HCT116 (cell line): Measurements from ENCODE around the gene LTO1. TPM values are rescaled to one million over a fixed set of nuclear protein-coding genes. Genes with fewer than 3 reads are reported as not detected.

Experiments used
- ATAC-seq: fragments of 200-7000 bp; cut with Tn5 transposase; 2 replicates; pipeline ENCODE4 v1.9.1; 2020; ENCODE audit warnings: mild to moderate bottlenecking, moderate library complexity
- BruUV-seq: library from RNA; stranded (reverse); fragments of 400-500 nt; replicated peaks from 2 replicates; lab custom pipeline; 2021; lab: Mats Ljungman, UMichigan
- CTCF ChIA-PET: fragments of 300-600 bp; sonication (Branson Sonifier 250); formaldehyde crosslinking; loops from one replicate; lab custom pipeline; 2021; ENCODE audit warnings: antibody characterized with exemption; lab: Charles Lee
- POLR2A ChIA-PET: fragments of 300-600, 350-600 bp; sonication (Branson Sonifier 250); formaldehyde crosslinking; loops from one replicate; lab custom pipeline; 2021; ENCODE audit warnings: antibody characterized with exemption; lab: Charles Lee
- RAD21 ChIA-PET, 2 experiments: fragments of 300-600 bp; sonication (Branson Sonifier 250); formaldehyde crosslinking; loops; one replicate each; lab custom pipeline; 2023; ENCODE audit warnings: low total read pairs in 2 of 2; ENCODE audit not compliant: uncharacterized antibody in 2 of 2, unreplicated experiment in 2 of 2, low non-redundant PET in 1 of 2; lab: Charles Lee
- DNase-seq: peaks from one replicate; pipeline ENCODE4 v3.0.0-alpha.2; 2010; ENCODE audit warnings: low read depth, low spot score
- H2AFZ ChIP-seq: fragments of 200-600 bp; shearing (Covaris generic), sonication (generic); 2 replicates; pipeline ENCODE4 v1.6.1; 2017; ENCODE audit warnings: low read depth, mixed run types, mixed read lengths, antibody characterized with exemption, low read length; ENCODE audit not compliant: poor library complexity, severe bottlenecking
- H3K27ac ChIP-seq: 2 replicates; pipeline ENCODE4 v1.5.1; 2012; ENCODE audit warnings: low read depth, low read length
- H3K27me3 ChIP-seq: fragments of 200-600 bp; sonication (generic); 2 replicates; pipeline ENCODE4 v1.6.1; 2016; ENCODE audit warnings: mixed run types, low read length, mixed read lengths; ENCODE audit not compliant: insufficient read depth
- H3K36me3 ChIP-seq, 2 experiments: fragments of 200-500 bp in 1 of 2; fragments of 200-600 bp in 1 of 2; sonication (Bioruptor generic) in 1 of 2; sonication (generic) in 1 of 2; 2 replicates each; pipeline versions ENCODE4 v1.5.1 to v1.6.1; 2014 to 2016; ENCODE audit warnings: low read length in 2 of 2, inconsistent platforms in 1 of 2, mixed read lengths in 1 of 2, mixed run types in 1 of 2; ENCODE audit not compliant: insufficient read depth in 2 of 2, control insufficient read depth in 1 of 2
- H3K4me1 ChIP-seq, 2 experiments: fragments of 200-600 bp in 1 of 2; sonication (generic) in 1 of 2; 2 replicates each; pipeline versions ENCODE4 v1.5.1 to v1.6.1; 2012 to 2017; ENCODE audit warnings: low read length in 2 of 2, inconsistent platforms in 1 of 2, mild to moderate bottlenecking in 1 of 2, mixed read lengths in 1 of 2, mixed run types in 1 of 2, moderate library complexity in 1 of 2; ENCODE audit not compliant: insufficient read depth in 2 of 2, control insufficient read depth in 1 of 2
- H3K4me2 ChIP-seq: fragments of 200-600 bp; sonication (generic); 2 replicates; pipeline ENCODE4 v1.6.1; 2017; ENCODE audit warnings: mixed run types, low read length, mixed read lengths
- H3K4me3 ChIP-seq, 2 experiments: fragments of 200-600 bp in 1 of 2; sonication (generic) in 1 of 2; replicated peaks in 1 of 2; 2 replicates each; pipeline ENCODE4 v1.5.1; 2011 to 2016; ENCODE audit warnings: low read length in 2 of 2, control low read depth in 1 of 2, low read depth in 1 of 2, mild to moderate bottlenecking in 1 of 2, mixed read lengths in 1 of 2, mixed run types in 1 of 2
- H3K79me2 ChIP-seq: fragments of 200-600 bp; sonication (generic); 2 replicates; pipeline ENCODE4 v1.6.1; 2017; ENCODE audit warnings: mild to moderate bottlenecking, mixed run types, low read length, moderate library complexity, mixed read lengths; ENCODE audit not compliant: insufficient read depth
- H3K9ac ChIP-seq: fragments of 200-600 bp; sonication (generic); 2 replicates; pipeline ENCODE4 v1.6.1; 2016; ENCODE audit warnings: low read length, mixed read lengths
- H3K9me2 ChIP-seq: fragments of 200-600 bp; sonication (generic), shearing (Covaris generic); 2 replicates; pipeline ENCODE4 v1.6.1; 2017; ENCODE audit warnings: mixed run types, mild to moderate bottlenecking, moderate library complexity; ENCODE audit not compliant: insufficient read depth
- H3K9me3 ChIP-seq, 2 experiments: fragments of 200-500 bp in 1 of 2; fragments of 200-600 bp in 1 of 2; sonication (Bioruptor generic) in 1 of 2; sonication (generic) in 1 of 2; 2 replicates each; pipeline ENCODE4 v1.6.1; 2014 to 2017; ENCODE audit warnings: low read length in 2 of 2, mixed read lengths in 2 of 2, inconsistent platforms in 1 of 2, low read depth in 1 of 2, mild to moderate bottlenecking in 1 of 2, mixed run types in 1 of 2, moderate library complexity in 1 of 2; ENCODE audit not compliant: control insufficient read depth in 1 of 2, insufficient read depth in 1 of 2
- H4K20me1 ChIP-seq: fragments of 200-600 bp; sonication (generic), shearing (Covaris generic); 2 replicates; pipeline ENCODE4 v1.6.1; 2017; ENCODE audit warnings: mixed run types, mild to moderate bottlenecking, moderate library complexity; ENCODE audit not compliant: insufficient read depth
- CBX3 ChIP-seq: IDR thresholded peaks from 2 replicates; pipeline ENCODE4 v1.6.1; 2012; ENCODE audit warnings: low read depth
- CEBPB ChIP-seq: IDR thresholded peaks from 2 replicates; pipeline ENCODE4 v1.6.1; 2012; ENCODE audit warnings: low read depth
- EGR1 ChIP-seq: IDR thresholded peaks from 2 replicates; pipeline ENCODE4 v1.6.1; 2012; ENCODE audit warnings: low read depth
- ELF1 ChIP-seq: IDR thresholded peaks from 2 replicates; pipeline ENCODE4 v1.6.1; 2012; ENCODE audit warnings: low read depth, borderline replicate concordance
- EZH2 ChIP-seq: fragments of 200-600 bp; sonication (generic); IDR thresholded peaks from 2 replicates; pipeline ENCODE4 v1.6.1; 2017; ENCODE audit warnings: antibody characterized with exemption, mixed run types
- EZH2phosphoT487 ChIP-seq: fragments of 200-600 bp; IDR thresholded peaks from 2 replicates; pipeline ENCODE4 v1.6.1; 2018; ENCODE audit warnings: antibody characterized with exemption, borderline replicate concordance
- FOSL1 ChIP-seq: IDR thresholded peaks from 2 replicates; pipeline ENCODE4 v1.6.1; 2012; ENCODE audit warnings: low read depth
- POLR2A ChIP-seq: IDR thresholded peaks from 2 replicates; pipeline ENCODE4 v1.7.0; 2011; ENCODE audit warnings: borderline replicate concordance; ENCODE audit not compliant: insufficient read depth, insufficient read length; ENCODE audit errors: extremely low read depth
- POLR2AphosphoS5 ChIP-seq: IDR thresholded peaks from 2 replicates; pipeline ENCODE4 v1.6.1; 2011; ENCODE audit warnings: mild to moderate bottlenecking, low read depth, low read length, moderate library complexity
- RAD21 ChIP-seq: IDR thresholded peaks from 2 replicates; pipeline ENCODE4 v1.6.1; 2012; ENCODE audit warnings: low read depth, mild to moderate bottlenecking
- SIN3A ChIP-seq: IDR thresholded peaks from 2 replicates; pipeline ENCODE4 v1.6.1; 2012; ENCODE audit warnings: low read depth
- SP1 ChIP-seq: IDR thresholded peaks from 2 replicates; pipeline ENCODE4 v1.6.1; 2012; ENCODE audit warnings: low read depth
- SRF ChIP-seq: IDR thresholded peaks from 2 replicates; pipeline ENCODE4 v1.6.1; 2012; ENCODE audit warnings: low read depth
- TCF7L2 ChIP-seq: IDR thresholded peaks from 2 replicates; pipeline ENCODE4 v1.7.0; 2011; ENCODE audit warnings: borderline replicate concordance, inconsistent platforms; ENCODE audit not compliant: insufficient read depth, insufficient read length; ENCODE audit errors: extremely low read depth
- YY1 ChIP-seq: IDR thresholded peaks from 2 replicates; pipeline ENCODE4 v1.6.1; 2011; ENCODE audit warnings: low read length, low read depth, moderate library complexity, mild to moderate bottlenecking; ENCODE audit not compliant: insufficient replicate concordance; ENCODE audit errors: extremely low read depth
- ZFX ChIP-seq: fragments of 450-650 bp; IDR thresholded peaks from 2 replicates; pipeline ENCODE4 v1.6.1; 2017
- ZNF274 ChIP-seq: fragments of 200-500 bp; sonication (Bioruptor generic); IDR thresholded peaks from 2 replicates; pipeline ENCODE4 v1.6.1; 2014; ENCODE audit warnings: mild to moderate bottlenecking, low read depth, low read length, inconsistent platforms
- intact Hi-C: fragments of 100-400 bp; cut with micrococcal nuclease; formaldehyde crosslinking; loops from 2 replicates; pipeline ENCODE4 v1.10.0; 2022
- total RNA-seq: library from RNA; stranded (reverse); gene quantifications from one replicate; pipeline ENCODE4 v1.2.1, GENCODE V29; 2021; ENCODE audit not compliant: unreplicated experiment
- TF ChIP-seq, protein P1 (sequence below): IDR thresholded peaks from 2 replicates; pipeline ENCODE4 v1.6.1; 2012
- TF ChIP-seq, protein P2 (sequence below): IDR thresholded peaks from 2 replicates; pipeline ENCODE4 v1.6.1; 2011; ENCODE audit warnings: mild to moderate bottlenecking, low read length, moderate library complexity; ENCODE audit not compliant: insufficient replicate concordance; ENCODE audit errors: extremely low read depth

The LTO1 gene
- total RNA-seq, 1 experiment from 2014 or later, result 21.3 TPM

DNA sequence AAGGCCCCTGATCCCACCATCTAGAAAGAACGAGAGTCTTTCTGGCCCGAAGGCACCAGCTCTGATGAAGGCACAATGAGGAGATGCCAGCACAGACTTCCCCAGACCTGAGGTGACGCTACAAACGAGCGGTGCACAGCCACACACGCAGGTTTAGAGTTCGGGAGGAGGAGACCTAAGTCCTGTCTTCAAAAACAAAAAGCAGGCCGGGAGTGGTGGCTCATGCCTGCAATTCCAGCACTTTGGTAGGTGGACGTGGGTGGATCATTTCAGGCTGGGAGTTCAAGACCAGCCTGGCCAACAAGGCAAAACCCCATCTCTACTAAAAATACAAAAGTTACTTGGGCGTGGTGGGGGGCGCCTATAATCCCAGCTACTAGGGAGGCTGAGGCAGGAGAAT is 9.5 kb downstream of the LTO1 start (continued):
- TF ChIP-seq ELF1 (no peak), RAD21 (no peak), EZH2 (no peak), SRF (no peak), POLR2A (no peak)

DNA sequence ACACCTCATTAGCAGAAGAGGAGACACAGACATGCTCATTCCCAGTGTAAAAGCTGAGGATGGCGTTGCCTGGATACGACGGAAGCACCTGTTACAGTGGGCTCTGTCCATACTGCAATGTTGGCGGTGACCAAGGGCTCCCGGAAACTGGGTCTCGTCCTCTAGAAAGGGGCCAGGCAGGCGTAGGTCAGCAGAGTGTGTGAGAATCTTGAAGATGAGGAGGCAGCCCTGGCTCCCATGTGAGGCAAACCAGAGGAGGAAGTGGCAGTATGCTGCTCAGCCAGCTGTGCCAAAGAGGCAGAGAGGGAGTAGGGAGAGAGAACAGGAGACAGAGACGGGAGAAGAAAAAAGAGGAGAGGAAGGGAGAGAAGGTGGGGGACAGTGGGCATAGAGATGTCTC is 10.3 kb downstream of the LTO1 start:
- Histone ChIP-seq H3K4me1 (peaks cover 0 to under 1% of the 10 kb centered on the region in 2 experiments; a peak in 1 of 4 replicates), H3K9me2 (no peaks in the 10 kb centered on the region), H3K4me2 (no peak overlapping the region), H3K27me3 (no peaks in the 10 kb centered on the region), H2AFZ (no peak overlapping the region), H3K9ac (no peak overlapping the region), H3K36me3 (peaks cover 0 to 6% of the 10 kb centered on the region in 2 experiments; a peak in 2 of 4 replicates), H3K79me2 (no peaks in the 10 kb centered on the region; the same call in 1 of the 2 replicates), H4K20me1 (no peaks in the 10 kb centered on the region), H3K4me3 (no peak overlapping the region), H3K9me3 (no peaks in the 10 kb centered on the region), H3K27ac (no peak overlapping the region)
- DNase-seq (no peak), ATAC-seq (no peak)
- POLR2A ChIA-PET, result interaction anchor here (0.6 kb wide), 1 partner anchor 40 kb away, joined by 3 read pairs; no protein-coding TSS in a partner anchor
- BruUV-seq, result no TSS peak
- CTCF ChIA-PET, result no interaction called here
- RAD21 ChIA-PET, result no interaction called here
- no peak for TF ChIP-seq CEBPB
- no peak for TF ChIP-seq RAD21
- TF ChIP-seq POLR2A, result no peak
- no peak for TF ChIP-seq SRF
- TF ChIP-seq, protein P1, sequence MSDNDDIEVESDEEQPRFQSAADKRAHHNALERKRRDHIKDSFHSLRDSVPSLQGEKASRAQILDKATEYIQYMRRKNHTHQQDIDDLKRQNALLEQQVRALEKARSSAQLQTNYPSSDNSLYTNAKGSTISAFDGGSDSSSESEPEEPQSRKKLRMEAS, result no peak
- no peak for TF ChIP-seq EGR1
- TF ChIP-seq ZNF274, result no peak
- no peak for TF ChIP-seq FOSL1
- no peak for TF ChIP-seq ELF1
- TF ChIP-seq YY1, result no peak
- TF ChIP-seq SIN3A, result no peak
- no peak for TF ChIP-seq POLR2AphosphoS5
- TF ChIP-seq ZFX, result no peak
- TF ChIP-seq, protein P2, sequence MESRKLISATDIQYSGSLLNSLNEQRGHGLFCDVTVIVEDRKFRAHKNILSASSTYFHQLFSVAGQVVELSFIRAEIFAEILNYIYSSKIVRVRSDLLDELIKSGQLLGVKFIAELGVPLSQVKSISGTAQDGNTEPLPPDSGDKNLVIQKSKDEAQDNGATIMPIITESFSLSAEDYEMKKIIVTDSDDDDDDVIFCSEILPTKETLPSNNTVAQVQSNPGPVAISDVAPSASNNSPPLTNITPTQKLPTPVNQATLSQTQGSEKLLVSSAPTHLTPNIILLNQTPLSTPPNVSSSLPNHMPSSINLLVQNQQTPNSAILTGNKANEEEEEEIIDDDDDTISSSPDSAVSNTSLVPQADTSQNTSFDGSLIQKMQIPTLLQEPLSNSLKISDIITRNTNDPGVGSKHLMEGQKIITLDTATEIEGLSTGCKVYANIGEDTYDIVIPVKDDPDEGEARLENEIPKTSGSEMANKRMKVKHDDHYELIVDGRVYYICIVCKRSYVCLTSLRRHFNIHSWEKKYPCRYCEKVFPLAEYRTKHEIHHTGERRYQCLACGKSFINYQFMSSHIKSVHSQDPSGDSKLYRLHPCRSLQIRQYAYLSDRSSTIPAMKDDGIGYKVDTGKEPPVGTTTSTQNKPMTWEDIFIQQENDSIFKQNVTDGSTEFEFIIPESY, result no peak
- no peak for TF ChIP-seq TCF7L2
- no peak for TF ChIP-seq SP1
- TF ChIP-seq EZH2, result no peak
- no peak for TF ChIP-seq EZH2phosphoT487
- no peak for TF ChIP-seq CBX3
- intact Hi-C loops, result no loop called here
